HG02571 (cell line): ENCODE measurements around the gene SLC9A7.

Source experiments
- ATAC-seq: cut with Tn5 transposase; IDR thresholded peaks from one replicate; pipeline ENCODE4 v1.9.1; 2021; ENCODE audit warnings: mild to moderate bottlenecking, moderate library complexity; ENCODE audit not compliant: unreplicated experiment

The SLC9A7 gene

DNA sequence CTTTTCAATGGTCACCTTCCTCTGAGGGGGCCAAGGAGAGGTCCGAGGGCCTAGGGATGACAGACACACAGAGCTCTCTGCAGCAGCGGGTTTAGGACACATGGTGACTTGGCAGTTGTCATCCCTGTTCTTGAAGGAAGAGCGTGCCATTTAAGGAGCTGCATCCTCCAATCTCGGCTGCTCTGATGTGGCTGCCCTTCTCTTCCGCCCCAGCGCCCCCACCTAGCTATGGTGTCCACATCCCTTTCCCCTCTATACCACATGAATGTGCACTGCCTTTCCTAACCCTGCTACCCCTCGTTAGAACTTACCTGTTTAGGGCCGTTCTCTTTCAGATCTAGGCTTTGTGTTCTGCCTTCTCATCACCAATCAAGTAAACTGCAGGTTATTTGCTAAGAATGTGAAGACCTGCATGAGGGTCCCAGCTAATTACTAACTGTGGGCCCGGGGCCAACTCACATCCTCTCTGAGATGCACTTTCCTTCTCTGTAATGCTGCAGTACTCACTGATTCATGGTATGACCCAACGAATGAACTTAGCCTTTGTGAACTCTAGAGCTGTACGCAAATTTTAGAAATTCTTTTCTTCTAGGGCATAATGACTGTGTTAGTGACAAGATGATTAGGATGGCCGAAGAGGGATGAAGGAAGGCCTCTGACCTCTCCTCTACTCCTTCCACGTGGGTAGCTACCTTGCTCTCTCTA lies 147.1 kb downstream of the SLC9A7 start:
- no peak for ATAC-seq

DNA sequence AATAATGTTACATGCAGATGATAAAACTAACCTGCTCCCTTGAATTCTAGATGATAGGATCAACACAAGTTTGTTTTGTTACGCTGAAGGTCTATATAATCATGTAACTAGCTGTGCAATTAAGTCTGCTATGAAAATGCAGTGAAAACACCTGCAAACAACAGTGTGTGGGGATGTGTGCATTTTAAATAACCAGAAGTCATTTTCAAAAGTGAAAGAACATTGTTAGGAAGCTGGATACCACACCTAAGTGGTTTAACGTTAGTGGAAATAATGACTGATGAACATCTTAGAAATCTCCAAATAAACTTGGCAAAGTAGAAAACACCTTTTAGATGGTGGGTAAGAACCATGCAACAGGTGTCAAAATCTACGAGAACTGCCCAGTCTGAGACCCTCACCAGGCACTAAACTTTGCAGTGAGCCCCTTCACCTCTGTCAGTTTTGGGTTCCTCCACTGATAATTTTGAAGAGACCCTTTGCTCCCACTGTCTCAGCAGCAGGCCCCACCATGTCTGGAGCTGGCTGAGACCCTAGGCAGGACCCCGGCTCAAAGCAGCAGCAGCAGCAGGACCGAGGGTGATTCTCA lies 148.8 kb downstream of the SLC9A7 start:
- ATAC-seq, result no peak

DNA sequence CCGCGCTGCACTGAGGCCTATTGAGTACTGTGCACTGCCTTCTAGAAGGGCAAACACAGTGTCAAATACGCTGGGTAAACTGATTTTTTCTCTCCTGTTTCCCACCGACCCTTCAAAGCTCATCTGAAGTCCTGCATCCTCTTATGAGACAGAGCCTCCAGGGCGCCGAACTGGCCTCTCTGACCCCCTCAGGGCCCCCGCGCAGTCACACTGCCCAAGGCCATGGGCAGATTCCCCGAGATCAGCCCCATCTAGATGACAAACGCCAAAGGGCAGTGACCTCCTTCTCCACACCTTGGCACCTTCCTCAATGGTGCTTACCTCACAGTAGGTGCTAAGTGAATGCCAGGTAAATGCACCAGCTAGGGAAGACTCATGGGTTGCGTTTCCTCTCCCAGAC lies 151.0 kb downstream of the SLC9A7 start:
- no peak for ATAC-seq

DNA sequence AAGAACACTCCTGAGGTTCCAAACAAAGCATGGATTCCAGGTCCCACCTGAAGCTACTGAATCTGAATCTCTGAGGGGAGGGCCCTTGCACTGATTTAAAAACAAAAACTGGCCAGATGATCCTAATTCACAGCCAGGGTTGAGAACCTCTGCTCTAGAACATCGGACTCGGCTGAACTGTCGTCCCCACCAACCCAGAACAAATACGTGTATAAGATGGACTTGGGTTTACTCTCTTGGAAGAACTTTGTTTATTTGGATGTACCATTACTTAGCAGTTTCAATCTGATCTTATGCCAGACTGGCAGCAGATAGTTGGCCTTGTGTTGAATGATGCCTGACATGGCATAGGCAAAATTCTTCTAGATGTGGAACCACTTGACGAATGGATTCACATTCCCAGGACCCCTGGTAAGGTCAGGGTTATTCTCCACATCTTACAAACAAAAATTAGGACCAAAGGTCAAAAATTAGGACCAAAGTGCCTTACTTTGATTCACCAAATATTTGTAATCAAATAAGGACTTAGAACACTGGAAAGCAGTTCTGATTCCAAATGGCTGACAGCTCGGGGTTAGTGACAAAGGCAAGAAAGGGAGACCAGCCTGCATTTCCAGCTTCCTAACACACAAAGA lies 156.3 kb downstream of the SLC9A7 start:
- no peak for ATAC-seq

DNA sequence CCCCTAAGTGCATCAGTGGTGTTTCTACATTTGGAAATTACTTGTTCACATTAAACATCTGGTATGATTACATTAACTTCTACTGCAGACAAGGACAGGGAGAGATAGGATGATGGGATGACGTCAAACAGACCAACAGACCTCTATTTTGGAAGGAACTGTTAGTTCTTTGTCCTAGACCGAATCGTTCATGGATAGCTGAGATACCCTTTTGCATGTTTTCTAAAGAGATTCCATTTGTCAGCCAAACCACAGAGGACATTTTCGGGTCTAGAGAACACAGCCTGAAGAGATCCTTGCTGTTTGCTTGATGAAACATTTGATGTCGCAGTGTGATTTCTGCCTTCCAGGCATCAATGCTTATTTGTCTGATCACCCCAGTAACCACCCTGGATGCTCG lies 157.6 kb downstream of the SLC9A7 start:
- ATAC-seq, result no peak

DNA sequence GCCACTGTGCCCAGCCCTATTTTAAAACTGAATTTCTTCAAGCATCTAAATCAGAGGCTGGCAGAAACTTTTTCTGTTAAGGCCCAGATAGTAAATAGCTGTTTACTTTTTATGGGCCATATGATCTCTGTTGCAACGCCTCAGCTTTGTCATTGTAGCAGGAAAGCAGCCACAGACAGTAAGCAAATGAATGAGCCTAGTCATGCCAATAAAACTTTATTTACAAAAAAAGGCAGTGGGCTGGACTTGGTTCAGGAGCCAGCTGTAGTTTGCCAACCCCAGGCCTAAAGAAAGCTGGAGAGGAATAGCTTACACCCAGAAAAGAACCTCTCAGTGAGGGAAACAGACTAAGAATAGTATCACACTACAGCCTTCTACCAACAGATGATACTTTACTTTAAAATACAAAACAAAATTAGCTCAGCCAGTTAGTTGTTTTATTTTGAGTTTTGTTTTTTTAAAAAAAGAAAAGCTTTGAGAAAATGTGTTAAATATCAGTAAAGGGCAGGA lies 159.8 kb downstream of the SLC9A7 start:
- ATAC-seq, result no peak

DNA sequence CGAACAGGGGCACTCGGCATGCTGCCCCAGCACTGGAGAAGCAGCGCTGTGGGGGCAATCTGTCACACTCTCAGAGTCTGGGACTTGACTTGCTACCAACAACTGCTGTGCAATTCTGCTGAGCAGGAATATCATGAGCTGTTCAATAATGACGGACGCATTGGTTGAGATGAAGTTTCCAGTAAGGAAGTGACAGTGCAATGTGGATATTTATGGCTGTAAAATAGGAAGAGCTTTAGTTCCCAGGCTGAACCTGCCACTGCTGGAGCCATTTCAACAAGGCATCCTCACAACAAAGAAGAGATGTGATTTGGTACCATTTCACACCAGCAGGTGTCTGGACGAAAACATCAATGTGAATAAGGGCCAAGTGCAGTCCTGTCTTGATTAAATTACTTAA lies 161.1 kb downstream of the SLC9A7 start:
- ATAC-seq, result no peak

DNA sequence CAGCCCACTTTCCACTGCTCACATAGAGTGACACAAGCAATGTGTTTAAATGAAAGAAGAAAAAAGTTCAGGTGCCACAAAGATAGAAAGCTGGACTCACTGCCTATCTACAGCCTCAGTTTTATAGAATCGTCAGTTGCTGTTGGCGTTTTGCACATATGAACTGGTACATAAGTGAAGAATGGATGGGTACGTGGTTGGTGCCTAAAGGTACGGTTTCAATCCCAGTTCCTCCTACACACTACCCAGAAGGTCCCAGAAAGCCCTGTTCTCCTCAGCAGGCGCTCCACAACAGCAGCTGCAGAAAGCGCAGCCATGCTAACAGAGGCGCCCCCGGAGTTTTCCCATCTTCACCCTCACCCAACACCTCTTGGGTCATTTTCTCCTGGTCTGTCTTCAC lies 161.7 kb downstream of the SLC9A7 start:
- no peak for ATAC-seq

DNA sequence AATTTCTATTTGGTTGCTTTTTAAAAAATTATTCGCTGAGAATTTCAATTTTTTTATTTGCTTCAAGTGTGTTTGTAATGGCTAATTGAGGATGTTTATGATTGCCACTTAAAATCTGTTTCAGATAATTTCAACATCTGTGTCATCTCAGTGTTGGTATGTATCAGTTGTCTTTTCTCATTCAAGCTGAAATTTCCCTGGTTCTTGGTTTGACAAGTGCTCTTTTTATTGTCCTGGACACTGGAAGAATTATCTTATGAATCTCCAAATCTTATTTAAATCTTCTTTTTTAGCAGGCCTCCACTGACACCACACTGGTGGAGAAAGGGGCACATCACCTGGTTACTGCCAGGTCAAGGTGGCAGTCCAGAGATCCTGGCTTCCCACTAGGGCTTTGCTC lies 163.8 kb downstream of the SLC9A7 start:
- ATAC-seq, result no peak

DNA sequence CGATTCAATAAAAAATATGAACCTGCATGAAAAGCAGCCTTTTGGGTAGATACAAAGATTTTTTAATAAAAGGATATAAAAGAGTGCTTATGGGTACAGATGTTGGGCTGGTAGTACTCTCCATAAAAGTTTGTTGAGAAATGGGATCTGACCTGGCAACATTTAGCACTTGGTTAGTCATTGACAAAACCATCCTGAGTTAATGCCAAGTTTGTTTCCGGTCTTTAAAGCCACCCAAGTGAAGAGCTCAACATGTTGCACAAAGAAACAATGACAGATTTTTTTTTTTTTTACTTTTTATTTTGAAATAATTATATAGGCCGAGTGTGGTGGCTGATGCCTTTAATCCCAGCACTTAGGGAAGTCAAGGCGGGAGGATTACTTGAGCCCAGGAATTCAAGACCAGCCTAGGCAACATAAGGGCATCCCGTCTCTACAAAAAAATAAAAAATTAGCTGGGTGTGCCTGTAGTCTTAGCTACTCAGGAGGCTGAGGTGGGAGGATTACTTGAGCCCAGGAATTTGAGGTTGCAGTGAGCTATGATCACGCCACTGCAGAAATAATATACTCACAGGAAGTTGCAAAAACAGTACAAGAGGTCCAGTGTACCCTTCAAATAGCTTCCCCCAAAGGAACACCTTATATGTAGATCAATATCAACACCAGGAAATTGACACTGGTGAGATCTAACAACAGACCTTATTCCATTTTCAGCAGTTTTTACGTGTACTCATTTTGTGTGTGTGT lies 168.8 kb downstream of the SLC9A7 start:
- no peak for ATAC-seq

DNA sequence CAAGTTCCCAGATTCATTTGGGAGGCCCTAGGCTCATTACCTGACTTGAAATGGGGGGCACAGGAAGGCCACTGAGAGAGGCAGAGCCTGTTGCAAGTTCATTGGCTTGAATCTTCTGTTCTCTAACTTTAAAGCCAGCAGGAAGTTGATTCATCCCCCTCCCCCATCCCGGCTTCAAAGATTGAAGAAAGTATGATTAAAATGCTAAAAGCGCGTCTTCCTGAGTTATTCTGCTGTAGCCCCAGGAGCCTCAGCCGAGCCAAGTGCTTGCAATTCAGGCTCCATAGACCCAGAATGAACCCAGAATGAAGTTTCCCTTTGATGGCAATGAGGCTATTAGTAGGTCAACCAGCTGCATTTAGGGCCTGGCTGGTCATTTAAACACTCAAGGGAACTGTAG lies 170.7 kb downstream of the SLC9A7 start:
- no peak for ATAC-seq

DNA sequence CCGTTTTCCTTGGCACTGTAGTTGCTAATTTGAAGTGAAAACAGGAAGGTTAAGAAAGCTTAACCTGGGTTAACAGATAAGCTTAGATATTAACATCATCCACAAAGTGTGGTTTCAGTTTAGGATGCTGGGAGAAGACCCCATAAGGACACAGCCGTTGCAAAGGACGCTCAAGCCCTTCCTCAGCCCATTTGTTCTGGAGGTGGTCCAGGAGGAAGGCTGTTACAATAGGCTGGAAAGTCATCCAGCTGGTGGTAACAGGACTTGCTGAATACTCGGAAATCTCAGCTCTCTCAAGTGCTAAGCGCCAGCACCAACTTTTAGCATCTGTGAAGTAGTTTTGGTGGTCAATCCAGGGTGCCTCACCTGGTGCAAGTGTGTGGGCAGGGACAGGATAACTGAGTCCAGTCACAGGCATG lies 171.2 kb downstream of the SLC9A7 start:
- ATAC-seq, result no peak

DNA sequence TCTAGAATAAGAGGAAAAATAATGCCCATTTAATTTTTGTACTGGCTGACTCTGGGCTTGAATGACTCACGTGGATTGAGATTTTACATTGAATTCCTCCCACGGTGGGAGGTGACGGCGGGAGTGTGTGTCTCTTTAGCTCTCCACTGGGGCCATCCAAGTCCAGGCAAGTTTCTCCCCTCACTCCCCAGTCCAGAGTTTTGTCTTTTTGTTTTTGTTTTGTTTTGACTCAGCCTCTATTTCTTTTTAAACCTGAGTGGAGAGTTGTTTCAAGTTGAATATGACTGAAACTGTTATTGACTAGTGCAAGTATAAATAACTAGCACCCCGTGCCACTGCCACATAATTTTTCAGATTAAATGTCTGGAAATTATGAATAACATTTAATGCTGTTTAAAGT lies 171.8 kb downstream of the SLC9A7 start:
- peak; percentile 56 for ATAC-seq

DNA sequence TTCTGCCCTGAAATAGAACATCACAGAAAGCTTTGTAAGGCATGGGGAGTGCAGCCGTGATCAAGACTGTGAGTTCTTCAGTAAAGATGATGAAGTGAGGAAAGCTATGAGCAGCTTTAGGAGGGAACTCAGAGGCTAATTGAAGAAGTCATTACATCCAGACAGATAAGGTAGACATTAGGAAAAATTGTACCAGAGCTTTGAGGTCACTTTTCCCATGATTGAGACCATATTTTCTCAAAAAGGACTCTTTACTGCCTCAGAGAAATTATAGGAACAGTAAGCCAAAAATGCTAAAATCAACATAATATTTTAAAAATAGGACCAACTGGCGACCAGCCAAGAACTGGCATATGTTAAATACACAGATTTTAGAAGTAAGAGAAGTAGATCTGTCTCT lies 174.2 kb downstream of the SLC9A7 start:
- no peak for ATAC-seq

DNA sequence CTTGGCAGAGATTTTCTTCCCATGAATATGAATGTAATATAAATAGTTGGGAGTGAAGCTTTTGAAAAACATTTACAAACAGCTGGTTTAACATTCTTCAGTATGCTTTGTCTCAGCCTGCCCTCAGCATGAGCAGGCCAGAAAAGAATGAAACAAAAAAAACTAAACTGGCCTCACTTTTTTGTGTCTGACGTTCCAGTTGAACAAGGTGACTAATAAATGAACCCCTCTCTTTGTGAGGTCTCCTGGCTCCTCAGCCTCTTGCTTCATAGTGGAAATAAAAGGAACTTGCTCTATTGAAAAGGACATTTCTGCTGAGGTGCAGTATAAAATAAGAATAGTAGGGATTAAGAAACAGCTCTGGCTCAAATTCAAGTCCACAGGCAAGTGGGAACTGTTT lies 176.0 kb downstream of the SLC9A7 start:
- ATAC-seq, result no peak

DNA sequence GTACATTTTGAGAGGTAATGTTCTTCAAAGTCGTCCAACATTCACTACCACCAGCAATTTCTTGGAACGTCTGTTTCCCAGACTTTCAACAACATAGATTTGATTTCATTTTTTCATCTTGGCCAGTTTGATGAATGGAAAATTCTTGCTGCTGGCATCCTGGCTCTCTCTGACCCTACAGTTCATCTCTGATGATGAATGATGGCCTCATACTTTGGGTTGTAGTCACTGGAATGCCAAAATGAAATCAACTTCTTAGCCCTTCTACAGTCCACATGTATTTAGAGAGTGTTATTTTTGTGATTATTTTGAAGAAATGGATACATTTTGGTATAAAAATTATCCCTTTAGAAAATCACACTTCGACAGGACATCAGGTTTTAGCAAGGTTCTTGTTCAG lies 176.6 kb downstream of the SLC9A7 start:
- no peak for ATAC-seq

DNA sequence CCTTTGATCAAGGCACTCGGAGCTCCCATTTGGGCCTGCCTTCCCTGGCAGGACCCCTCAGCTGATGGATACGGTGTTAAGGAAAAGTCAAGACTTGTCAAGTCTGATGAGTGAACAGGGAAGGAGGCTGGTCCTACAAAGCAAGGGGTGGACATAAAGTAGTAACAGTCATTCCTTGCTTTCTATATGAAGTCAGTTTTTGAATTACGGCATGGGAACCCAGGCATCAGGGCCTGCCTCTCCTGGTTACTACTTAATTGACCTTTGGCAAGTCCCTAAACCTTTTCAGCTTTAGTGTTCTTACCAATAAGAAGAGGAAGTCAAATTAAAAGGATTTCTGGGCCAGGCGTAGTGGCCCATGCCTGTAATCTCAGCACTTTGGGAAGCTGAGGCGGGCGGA lies 178.3 kb downstream of the SLC9A7 start:
- ATAC-seq, result no peak

DNA sequence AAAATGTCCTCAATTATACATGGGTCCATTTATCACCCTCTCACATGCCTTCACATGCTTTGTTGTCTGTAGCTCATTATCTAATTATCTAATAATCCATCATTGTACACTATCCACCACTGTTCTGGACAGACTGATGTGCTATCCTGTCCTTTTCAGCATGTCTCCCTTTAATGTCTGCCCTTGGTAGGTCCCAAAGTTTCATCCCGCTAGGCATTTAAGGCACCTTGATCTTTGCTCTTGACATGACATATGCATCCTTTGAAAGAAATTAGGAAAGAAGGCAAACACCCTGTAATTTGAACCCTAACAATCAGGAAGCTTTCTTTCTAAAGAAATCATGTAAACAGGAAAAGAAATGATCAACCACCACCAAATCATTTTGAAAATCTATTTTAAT lies 179.7 kb downstream of the SLC9A7 start:
- no peak for ATAC-seq

DNA sequence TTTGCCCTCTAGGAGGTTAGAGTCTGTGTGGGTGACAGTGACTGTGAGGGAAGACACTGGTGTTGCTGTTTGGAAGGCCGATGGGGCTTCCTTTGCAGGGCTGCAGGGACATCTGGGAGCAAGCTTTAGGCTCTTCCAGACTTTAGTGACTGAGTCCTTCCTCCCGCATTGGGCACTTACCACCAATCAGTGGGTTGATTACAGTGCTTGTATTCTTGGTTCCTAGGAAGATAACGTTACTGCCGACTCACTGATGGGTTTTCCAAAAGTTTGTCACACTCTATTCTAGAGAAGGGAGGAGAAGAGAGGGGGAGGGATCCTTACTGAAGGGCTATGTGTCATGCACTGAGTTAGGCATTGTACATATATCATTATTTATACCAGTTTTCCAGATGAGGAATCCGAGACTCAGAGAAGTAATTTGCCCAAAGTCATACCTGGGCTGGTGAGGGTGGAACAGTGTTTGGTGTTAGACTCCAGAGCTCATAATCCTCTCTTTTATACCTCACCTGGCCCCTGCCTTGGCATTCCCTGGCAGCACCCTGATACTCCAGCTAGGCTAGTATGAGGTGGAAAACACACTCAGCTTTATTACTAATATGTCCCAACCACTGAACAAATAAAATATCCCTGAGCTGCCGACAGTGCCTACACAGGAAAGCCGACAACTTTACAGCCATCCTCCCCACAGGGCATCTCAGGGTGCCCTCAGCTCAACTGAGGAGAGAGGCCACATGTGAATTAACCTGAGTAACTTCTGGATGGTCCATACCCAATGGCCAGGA lies 181.5 kb downstream of the SLC9A7 start:
- no peak for ATAC-seq

DNA sequence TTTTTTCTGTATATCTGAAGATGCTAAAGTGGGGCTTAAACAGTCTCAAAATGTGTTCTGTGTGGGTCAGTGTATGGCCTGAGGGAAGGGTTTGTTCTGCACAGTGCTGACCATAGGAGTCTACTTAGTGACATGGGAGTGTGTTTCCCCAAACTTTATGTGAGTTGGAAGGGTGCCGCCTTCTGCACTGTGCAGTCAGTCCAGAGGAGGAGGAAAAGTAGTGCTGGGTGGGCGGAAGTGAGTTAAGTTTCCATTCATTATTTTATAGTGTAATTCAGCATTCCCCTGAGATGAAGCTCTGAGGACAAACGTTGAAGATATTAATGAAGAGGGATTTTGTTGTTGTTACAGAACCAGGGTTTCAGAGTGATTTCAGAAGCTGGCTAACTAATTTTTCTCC lies 182.5 kb downstream of the SLC9A7 start:
- no peak for ATAC-seq

DNA sequence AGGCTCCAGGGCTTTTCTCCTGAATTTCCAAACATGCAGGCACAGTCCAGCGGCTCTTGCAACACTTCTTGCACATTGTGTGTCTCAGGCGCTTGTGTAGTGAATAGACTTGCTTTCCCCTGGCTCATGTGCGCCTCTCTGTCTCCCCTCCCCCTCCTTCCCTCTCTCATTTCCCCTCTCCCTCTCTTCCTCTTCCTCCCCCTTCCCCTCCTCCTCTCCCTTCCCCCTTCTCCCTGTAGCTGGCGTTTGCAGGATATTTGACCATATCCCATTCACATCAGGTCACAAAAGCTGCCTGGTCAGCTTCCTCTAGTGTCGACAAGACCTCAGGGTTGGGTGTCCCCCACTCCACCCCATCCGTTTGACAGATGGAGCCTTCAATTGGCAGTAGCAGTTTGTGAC lies 182.9 kb downstream of the SLC9A7 start:
- ATAC-seq, result no peak
